BLaER1 (cell line): Measurements from ENCODE around the gene G6PC1.

Experiments
- H3K27ac ChIP-seq: shearing (Covaris generic); formaldehyde crosslinking; 2 replicates; pipeline ENCODE4 v1.8.1; 2022
- H3K27me3 ChIP-seq: shearing (Covaris generic); formaldehyde crosslinking; 2 replicates; pipeline ENCODE4 v1.8.1; 2022
- H3K36me3 ChIP-seq: shearing (Covaris generic); formaldehyde crosslinking; 2 replicates; pipeline ENCODE4 v1.8.1; 2022
- H3K4me1 ChIP-seq: shearing (Covaris generic); formaldehyde crosslinking; 2 replicates; pipeline ENCODE4 v1.8.1; 2022
- H3K4me2 ChIP-seq: shearing (Covaris generic); formaldehyde crosslinking; 2 replicates; pipeline ENCODE4 v1.8.1; 2022
- H3K4me3 ChIP-seq: shearing (Covaris generic); formaldehyde crosslinking; 2 replicates; pipeline ENCODE4 v1.8.1; 2022
- H3K9ac ChIP-seq: shearing (Covaris generic); formaldehyde crosslinking; 2 replicates; pipeline ENCODE4 v1.8.1; 2022
- H3K9me3 ChIP-seq: shearing (Covaris generic); formaldehyde crosslinking; 2 replicates; pipeline ENCODE4 v1.8.1; 2022
- H4K20me1 ChIP-seq: shearing (Covaris generic); formaldehyde crosslinking; 2 replicates; pipeline ENCODE4 v1.8.1; 2022
- Cebpa-rat ChIP-seq: shearing (Covaris generic); IDR thresholded peaks from 2 replicates; pipeline ENCODE4 v1.8.1; 2022

G6PC1 gene

GRCh38 chr17:42946812-42947211 is 46.2 kb downstream of the G6PC1 start:
- Histone ChIP-seq H3K27me3 (no peaks in the 10 kb centered on the region), H3K4me3 (no peak overlapping the region), H3K9ac (no peak overlapping the region), H3K4me2 (no peak overlapping the region), H3K4me1 (no peaks in the 10 kb centered on the region), H3K27ac (no peak overlapping the region), H3K36me3 (peaks cover 45% of the 10 kb centered on the region), H3K9me3 (no peaks in the 10 kb centered on the region), H4K20me1 (0 out of 2 replicates have a peak, but pooled peaks cover 3% of the 10 kb centered on the region)
- TF ChIP-seq Cebpa-rat, result no peak

GRCh38 chr17:42950044-42950783 is 49.6 kb downstream of the G6PC1 start:
- H3K4me1 ChIP-seq, result no peaks in the 10 kb centered on the region
- peaks cover 79% of the 10 kb centered on the region for H3K36me3 ChIP-seq
- no peak overlapping the region for H3K4me2 ChIP-seq
- H3K27ac ChIP-seq, result no peak overlapping the region
- H3K27me3 ChIP-seq, result no peaks in the 10 kb centered on the region
- no peaks in the 10 kb centered on the region for H3K9me3 ChIP-seq
- H4K20me1 ChIP-seq, result 0 out of 2 replicates have a peak, but pooled peaks cover 4% of the 10 kb centered on the region
- H3K9ac ChIP-seq, result no peak overlapping the region
- no peak for TF ChIP-seq Cebpa-rat
- H3K4me3 ChIP-seq, result no peak overlapping the region
